ENCODE data around the gene CNMD.
"Not testable (repeated sequence)": the region's sequence is repeated elsewhere in the genome, so short reads cannot be mapped to it uniquely, and the experiment has no call there.

The CNMD gene

GRCh38 chr13:52743988-52744387 lies 4.4 kb upstream of the CNMD start:
- FAIRE-seq, result no peak

DNA sequence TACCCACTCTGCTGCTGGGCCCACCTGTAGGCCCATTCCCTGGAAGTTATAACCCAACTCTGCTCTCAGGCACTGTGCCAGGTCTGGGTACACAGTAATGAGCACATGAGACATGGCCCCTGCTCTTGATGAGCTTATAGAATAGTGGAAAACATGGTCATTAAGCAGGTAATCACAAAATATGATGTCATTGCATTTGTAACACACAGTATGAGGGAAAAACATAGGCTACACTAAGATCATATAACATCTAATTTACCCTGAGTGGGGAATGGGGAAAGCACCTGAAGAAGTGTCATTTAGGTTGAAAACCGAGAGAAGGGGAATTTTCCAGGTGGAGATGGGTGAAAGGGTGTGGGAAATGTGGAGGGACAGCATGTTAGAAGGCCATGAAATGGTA lies 3.9 kb upstream of the CNMD start:
- FAIRE-seq, result no peak

- no peak for FAIRE-seq
Observed at GRCh38 chr13:52738719-52739467, 727 bp downstream of the CNMD start.

DNA sequence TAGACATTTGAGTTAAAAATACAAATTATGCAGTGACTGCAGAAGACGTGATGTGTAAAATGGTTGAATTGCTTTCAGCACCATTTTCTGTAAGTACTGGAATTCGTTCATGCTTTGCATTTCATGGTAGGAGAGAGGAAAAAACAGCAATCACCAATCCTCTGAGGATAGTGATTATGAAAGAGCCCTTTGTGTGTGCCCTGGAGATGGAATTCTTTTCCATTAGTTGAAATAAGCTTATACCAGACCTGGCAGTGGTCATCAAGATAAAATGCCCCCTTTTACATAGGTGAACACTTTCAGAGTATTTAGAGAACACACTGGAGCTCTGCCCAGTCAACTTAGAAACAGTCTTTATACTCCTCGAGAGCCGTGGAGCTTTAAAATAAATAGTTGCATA lies 1.7 kb downstream of the CNMD start:
- no peak for FAIRE-seq

DNA sequence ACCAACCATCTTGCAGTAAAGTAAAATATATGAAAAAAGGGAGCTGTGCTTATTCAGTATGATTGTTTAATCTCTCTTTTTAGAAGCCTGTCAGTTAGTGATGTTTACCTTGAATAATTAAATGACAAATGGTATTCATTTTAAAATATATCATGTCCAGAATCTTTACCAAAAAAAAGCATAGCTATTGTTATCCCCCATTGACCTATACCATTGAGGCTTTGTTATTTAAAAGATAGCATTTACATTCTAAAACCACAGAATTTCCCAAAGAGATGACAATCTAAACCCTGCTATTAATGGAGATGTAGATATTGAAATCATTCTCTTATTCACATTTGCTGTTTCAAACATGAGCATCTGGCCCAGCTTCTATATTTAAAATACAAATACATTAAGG lies 2.2 kb downstream of the CNMD start:
- FAIRE-seq, result no peak

DNA sequence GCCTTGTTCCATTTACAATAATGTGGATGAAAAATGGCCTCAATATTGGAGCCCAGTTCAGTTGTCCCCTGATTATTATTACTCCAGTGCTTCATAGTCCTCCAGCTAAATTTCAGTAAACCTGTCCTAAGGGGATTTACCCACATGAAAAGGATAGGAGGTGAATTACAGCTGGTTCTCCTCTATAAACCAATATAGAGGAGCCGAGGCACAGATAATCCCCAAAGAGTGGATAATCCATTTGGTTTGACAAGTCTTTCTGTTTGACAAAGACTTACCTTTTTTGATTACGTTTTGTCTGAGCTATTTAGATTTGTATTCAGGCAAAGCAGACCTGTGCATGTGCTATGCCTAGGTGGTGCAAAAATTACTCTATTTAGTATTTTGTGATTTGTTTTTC lies 2.7 kb downstream of the CNMD start:
- no peak for FAIRE-seq

DNA sequence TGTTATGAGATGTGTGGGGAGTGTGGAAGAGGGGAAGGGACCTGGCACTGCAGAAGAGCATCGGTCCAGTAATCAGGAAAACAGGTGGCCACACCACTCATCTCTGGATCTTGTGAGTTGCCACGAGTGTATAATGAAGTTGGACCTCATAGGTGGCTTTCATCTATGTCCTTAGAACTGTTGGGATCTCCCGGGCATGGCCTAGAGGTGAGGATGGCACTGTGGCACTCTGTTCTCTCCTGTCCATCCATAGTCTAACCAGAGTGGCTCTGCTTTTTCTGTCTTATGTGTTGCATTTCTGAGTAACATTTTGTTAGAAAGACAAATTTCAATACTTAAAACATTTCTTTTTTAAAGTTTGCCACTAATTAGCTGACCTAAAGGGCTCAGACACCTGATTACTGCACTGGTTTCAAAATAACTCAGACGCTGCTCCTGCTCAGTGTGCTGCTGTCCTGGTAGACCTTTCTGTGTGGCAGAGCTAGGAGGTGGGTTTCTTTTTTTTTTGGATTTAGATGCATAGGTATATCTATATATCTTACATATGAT lies 5.5 kb downstream of the CNMD start:
- no peak for FAIRE-seq

GRCh38 chr13:52726258-52726657 lies 13.4 kb downstream of the CNMD start:
- FAIRE-seq, result no peak

GRCh38 chr13:52725302-52725701 lies 14.3 kb downstream of the CNMD start:
- FAIRE-seq, result no peak

- no peak for FAIRE-seq
Observed at GRCh38 chr13:52723181-52723580, 16.4 kb downstream of the CNMD start.

DNA sequence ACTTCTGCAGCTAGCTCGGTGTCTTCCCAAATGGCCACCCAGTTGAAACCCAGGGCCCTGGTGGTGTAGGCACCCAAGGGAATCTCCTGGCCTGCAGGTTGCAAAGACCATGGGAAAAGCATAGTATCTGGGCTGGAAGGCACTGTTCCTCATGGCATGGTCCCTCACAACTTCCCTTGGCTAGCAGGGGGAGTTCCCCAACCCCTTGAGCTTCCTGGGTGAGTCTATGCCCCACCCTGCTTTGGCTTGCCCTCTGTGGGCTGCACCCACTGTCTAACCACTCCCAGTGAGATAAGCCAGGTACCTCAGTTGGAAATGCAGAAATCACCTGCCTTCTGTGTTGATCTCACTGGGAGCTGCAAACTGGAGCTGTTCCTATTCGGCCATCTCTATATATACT lies 18.3 kb downstream of the CNMD start:
- not testable (repeated sequence) for FAIRE-seq

DNA sequence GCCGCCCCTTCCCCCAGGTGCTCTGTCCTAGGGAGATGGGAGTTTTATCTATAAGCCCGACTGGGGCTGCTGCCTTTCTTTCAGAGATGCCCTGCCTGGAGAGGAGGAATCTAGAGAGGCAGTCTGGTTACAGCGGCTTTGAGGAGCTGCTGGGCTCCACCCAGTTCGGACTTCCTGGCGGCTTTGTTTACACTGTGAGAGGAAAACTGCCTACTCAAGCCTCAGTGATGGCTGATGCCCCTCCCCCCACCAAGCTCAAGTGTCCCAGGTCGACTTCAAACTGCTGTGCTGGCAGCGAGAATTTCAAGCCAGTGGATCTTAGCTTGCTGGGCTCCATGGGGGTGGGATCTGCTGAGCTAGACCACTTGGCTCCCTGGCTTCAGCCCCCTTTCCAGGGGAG lies 18.7 kb downstream of the CNMD start:
- FAIRE-seq, result not testable (repeated sequence)

DNA sequence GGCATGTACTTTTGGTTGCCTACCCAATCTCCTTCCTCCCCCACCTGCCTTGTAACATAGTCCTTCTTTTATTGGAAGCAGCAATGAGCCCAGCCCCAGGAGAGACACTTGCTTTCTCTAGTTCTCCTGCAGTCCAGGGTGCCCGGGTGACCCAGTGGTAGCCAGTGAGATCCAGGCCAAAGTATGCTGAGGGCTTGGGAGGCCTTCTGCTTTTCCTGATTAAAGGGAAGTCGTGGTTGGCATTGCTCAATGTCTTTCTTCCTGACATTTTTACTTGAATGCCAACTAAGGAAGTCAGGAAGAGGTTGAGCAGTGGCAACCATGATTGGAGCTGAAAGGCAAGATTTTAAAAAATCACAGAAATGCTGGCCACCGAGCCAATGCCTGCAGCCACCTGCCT lies 25.7 kb downstream of the CNMD start:
- no peak for FAIRE-seq

GRCh38 chr13:52712385-52712784 lies 27.2 kb downstream of the CNMD start:
- FAIRE-seq, result no peak

GRCh38 chr13:52711286-52711685 lies 28.3 kb downstream of the CNMD start:
- FAIRE-seq, result no peak

GRCh38 chr13:52708266-52708665 lies 31.4 kb downstream of the CNMD start:
- not testable (repeated sequence) for FAIRE-seq

- FAIRE-seq, result no peak
Observed at GRCh38 chr13:52707375-52707774, 32.2 kb downstream of the CNMD start.

DNA sequence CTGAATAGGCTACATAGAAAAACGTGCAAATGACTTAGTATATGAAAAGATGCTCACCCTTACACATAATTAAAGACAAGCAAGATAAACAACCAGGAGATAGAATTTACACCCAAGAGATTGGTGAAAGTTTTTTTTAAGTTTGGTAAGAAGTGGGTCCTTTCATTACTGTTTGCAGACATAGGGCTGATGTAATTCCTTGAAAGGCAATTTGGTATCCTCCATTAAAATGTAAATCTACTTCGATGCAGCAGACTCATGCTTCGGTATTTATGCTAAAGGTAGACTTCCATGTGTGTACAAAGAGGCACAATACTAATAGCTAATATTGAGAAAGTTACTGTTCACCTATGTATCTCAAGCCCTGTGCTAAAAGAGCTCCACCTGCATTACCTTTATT lies 33.5 kb downstream of the CNMD start:
- FAIRE-seq, result no peak

DNA sequence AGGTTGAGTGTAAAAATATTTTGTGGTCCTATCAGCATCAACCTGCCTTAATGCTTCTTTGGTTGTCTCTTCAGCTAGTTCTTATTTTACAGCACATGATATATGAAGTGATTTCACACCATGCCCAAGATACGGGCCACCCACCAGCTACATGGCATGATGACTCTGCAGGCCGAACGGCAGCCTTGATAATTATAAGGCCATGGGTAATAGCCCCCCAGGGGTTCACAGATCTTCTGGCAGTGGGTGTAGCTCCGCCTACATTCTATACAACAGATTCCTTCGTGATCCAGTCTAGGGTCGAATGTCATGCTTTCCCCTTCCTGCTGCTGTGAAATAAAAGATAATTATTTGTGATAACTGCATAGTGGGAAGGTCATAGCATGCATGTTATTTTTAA lies 36.1 kb downstream of the CNMD start:
- FAIRE-seq, result no peak

- no peak for FAIRE-seq
Observed at GRCh38 chr13:52701728-52702465, 37.7 kb downstream of the CNMD start.

- FAIRE-seq, result no peak
Observed at GRCh38 chr13:52696566-52696965, 43.1 kb downstream of the CNMD start.

DNA sequence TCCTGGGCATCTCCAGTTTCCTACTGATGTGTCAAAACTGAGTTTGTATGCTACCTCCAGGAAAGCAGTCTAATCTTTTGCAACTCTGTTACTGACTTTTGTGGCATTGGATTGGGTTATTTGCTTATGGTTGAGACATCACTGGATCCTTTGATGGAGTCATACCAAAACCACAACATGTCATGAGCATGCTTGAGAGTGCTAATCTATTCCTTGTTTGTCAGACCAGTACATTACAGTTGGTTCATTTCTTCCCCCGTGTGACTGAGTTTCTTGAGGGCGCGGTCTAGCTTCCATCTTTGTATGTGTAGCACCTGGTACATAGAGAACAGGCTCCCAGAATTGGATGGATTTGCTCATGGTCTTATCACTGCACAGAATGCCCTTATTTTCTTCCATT lies 43.8 kb downstream of the CNMD start:
- FAIRE-seq, result no peak

DNA sequence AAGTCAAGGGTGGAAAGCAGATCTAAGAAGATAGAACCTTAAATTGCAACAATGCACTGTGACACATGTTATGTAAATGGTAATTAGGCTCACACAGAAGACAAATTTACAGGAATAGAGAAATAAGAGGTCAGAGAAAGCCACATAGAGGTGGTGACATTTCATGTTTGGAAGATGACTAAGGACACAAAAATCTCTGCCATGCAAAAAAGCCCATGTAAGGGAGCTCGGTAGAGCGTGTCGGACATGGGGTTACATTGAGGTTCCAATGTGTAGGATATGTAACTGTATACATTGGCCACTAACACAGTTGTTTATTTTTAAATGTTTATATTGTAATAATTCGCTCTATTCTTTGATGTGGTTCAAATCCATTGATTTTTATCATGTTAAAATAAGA lies 53.2 kb downstream of the CNMD start:
- FAIRE-seq, result no peak

DNA sequence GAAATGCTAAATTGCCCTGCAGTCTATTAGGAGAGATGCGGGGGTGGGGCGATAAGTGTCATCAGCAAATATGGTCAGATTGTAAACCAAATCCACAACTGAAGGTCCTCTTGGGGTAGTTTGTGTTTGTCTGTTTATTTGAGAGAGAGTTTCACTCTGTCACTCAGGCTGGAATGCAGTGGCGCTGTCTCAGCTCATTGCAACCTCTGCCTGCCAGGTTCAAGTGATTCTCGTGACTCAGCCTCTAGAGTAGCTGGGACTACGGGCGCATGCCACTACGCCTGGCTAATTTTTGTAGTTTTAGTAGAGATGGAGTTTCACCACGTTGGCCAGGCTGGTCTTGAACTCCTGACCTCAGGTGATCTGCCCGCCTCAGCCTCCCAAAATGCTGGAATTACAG lies 53.8 kb downstream of the CNMD start:
- FAIRE-seq, result not testable (repeated sequence)
